IPS DF 4.7 (cell line): Measurements from ENCODE around the gene MLEC.

Source experiments
- DNase-seq: peaks from one replicate; pipeline ENCODE4 v3.0.0-alpha.2; 2013; ENCODE audit warnings: low spot score; ENCODE audit errors: extremely low read depth

The MLEC gene

GRCh38 chr12:120741476-120742421, 54.8 kb downstream of the MLEC start:
- DNase-seq, result no peak

DNA sequence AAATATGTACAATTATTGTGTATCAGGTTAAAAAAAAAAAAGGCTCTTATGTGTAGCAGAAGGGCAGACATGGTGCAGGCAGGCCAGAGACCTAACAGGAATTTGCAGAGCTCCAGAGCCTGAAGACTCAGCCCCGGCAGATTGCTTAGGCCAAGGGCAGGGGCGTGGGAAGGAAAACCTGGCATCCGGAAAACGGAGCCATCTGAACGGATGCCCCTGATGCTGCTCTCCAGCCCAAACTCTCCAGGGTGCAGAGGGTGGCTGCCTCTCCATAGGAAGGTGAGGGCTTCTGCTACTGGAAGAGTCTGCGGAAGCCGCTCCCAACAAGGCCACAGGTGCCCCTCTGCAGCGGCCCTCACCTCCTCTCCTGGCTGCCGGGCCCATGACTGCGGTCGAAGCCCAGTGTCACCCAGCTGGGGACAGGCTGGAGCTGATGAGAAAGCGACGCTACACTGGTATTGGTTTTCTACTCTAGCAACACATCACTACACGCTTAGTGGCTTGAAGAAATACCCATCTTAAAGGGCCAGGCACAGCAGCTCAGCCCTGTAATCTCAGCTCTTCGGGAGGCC, 58.1 kb downstream of the MLEC start:
- DNase-seq, result no peak

- DNase-seq, result no peak
Measured at GRCh38 chr12:120748242-120748641, 61.3 kb downstream of the MLEC start.

- DNase-seq, result no peak
Measured at GRCh38 chr12:120749256-120749655, 62.3 kb downstream of the MLEC start.

DNA sequence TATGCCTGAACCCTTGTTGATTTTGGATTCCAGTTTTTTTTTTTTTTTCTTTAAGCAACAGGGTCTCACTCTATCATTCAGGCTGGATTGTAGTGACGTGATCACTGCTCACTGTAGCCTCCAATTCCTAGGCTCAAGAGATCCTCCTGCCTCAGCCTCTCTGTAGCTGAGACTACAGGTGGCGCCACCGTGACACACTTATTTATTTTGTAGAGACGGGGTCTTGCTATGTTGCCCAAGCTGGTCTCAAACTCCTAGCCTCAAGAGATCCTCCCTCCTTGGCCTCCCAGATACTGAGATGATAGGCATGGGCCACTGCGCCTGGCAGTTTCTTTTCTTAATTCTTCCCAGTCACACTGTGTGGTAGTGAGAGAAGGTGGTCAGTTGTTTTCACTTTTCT, 63.9 kb downstream of the MLEC start:
- DNase-seq, result no peak

GRCh38 chr12:120751389-120751788, 64.4 kb downstream of the MLEC start:
- no peak for DNase-seq
